Mucosa of rectum (tissue), 2 donors: ENCODE results near the gene AGFG2.
A peak's percentile ranks its signal among the peaks of the same experiment; 100 is the strongest.

Experiments used
- H3K27ac ChIP-seq, 2 donors: one replicate each; pipeline ENCODE4 v1.7.0; 2013; ENCODE audit warnings: inconsistent platforms in 2 of 2, low read depth in 2 of 2, low read length in 2 of 2
- H3K27me3 ChIP-seq, 2 donors: one replicate each; pipeline ENCODE4 v1.7.0; 2013; ENCODE audit warnings: low read length in 2 of 2; ENCODE audit not compliant: control insufficient read depth in 2 of 2, insufficient read depth in 2 of 2
- H3K36me3 ChIP-seq, 2 donors: one replicate each; pipeline ENCODE4 v1.7.0; 2013; ENCODE audit warnings: low read length in 2 of 2; ENCODE audit not compliant: control insufficient read depth in 2 of 2, insufficient read depth in 2 of 2
- H3K4me1 ChIP-seq, 2 donors: one replicate each; pipeline ENCODE4 v1.7.0; 2013; ENCODE audit warnings: low read length in 2 of 2, mild to moderate bottlenecking in 1 of 2; ENCODE audit not compliant: control insufficient read depth in 2 of 2, insufficient read depth in 2 of 2
- H3K4me3 ChIP-seq, 2 donors: one replicate each; pipeline ENCODE4 v1.7.0; 2013; ENCODE audit warnings: low read length in 2 of 2
- H3K9ac ChIP-seq, 2 donors: one replicate each; pipeline ENCODE4 v1.7.0; 2013; ENCODE audit warnings: low read length in 2 of 2, low read depth in 1 of 2, mild to moderate bottlenecking in 1 of 2
- H3K9me3 ChIP-seq, 2 donors: one replicate each; pipeline ENCODE4 v1.7.0; 2013; ENCODE audit warnings: low read length in 2 of 2; ENCODE audit not compliant: control insufficient read depth in 2 of 2
- donor health status: healthy.
- donor health status: Normal muscosa, but diverticular disease.

The AGFG2 gene

DNA sequence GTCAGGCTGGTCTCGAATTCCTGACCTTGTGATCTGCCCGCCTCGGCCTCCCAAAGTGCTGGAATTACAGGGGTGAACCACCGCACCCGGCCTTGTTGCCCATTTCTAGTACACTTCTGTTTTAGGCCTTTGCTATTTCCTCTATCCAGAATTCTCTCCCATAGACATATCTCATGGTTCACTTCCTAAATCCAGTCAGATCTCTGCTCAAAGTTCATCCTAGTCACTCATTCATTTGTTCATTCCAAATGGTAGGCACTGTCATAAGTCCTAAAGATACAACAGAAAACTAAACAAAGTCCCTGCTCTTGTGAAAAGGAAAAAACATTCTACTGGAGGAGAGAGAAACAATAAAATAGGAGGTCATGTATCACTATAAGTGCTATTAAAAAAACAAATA lies 71.0 kb downstream of the AGFG2 start:
- Histone ChIP-seq H3K27me3 (no peaks in the 10 kb centered on the region), H3K36me3 (no peaks in the 10 kb centered on the region), H3K27ac (no peak overlapping the region), H3K9ac (no peak overlapping the region), H3K4me1 (peaks cover 12 to 16% of the 10 kb centered on the region in 2 donors), H3K9me3 (no peaks in the 10 kb centered on the region), H3K4me3 (no peak overlapping the region)

DNA sequence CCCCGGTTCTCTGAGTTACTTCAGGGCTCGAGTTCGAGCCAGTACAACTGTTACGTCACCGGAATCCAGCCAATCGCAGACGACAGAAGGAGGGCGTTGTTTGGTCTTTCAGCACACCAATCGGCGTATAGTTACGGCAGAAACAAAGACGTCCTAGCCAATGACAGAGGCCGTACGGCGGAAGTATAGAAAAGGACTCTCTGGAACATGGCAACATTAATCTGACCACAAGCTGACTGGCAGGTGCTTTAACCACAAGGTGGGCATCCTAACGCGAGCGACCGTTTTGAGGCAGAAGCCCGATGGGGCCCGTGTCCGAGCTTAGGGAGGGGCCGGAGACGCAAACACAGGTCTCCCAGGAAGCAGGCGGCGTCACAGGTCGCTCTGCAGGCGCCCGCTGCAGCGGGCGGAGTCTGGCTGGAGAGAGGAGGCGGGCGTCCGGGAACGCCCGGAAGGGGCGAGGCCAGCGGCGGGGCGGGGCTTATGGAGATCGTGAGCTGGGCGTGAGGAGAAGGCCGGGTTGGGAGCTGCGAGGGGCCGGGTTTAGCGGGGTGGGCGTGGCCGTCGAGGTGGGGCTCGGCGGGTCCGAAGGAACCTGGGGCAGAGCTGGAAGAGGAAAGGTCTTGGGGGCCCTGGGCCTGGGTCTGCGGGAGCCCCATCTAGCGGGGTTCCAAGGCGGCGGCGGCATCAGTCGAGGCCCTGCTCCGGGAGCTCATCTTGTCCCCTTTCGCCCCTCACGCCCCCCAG lies 73.2 kb downstream of the AGFG2 start, which contains the start of gene MOSPD3:
TSS of gene MOSPD3 (plus strand) at position 558 of the 747 bp plus-strand sequence. CDS start 252 bp downstream, outside the sequence.
- Histone ChIP-seq H3K9ac (peak within 1 kb of the TSS; percentile 94 to 95), H3K36me3 (no peaks in the 10 kb centered on the region), H3K4me1 (peaks cover 8 to 9% of the 10 kb centered on the region in 2 donors), H3K27me3 (no peaks in the 10 kb centered on the region), H3K9me3 (no peaks in the 10 kb centered on the region), H3K27ac (peak within 1 kb of the TSS; percentile 94 to 95), H3K4me3 (peak within 1 kb of the TSS; percentile 90 to 91)

DNA sequence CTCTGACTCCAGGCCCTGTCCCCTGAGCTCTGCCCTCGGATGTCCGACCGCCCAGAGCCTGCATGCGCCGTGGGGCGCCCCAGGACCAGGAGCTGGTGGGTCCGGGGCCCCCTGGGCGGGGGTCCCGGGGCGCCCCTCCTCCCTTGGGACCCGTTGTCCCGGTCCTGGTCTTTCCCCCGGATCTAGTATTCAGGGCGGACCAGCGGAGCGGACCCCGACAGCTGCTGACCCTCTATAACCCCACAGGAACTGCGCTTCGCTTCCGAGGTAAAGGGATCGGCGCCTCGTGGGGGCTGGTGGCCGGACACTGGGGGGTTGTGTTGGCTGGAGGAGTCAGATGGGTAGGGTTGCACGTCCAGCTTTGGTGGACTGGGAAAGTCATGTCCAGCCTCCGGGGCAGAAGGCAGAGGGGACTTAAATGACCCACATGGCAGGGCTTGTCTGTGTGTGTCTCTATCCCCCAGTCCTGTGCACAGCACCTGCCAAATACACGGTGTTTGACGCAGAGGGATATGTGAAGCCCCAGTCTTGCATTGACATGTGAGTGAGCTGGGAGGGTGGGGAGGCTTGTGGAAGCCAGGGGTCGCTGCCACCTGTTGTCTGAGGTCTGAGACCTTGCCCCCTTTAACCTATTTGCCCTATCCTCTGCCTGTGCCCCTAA lies 73.9 kb downstream of the AGFG2 start:
- Histone ChIP-seq H3K9ac (peak overlapping the region; percentile 65 to 94), H3K9me3 (no peaks in the 10 kb centered on the region), H3K27me3 (no peaks in the 10 kb centered on the region), H3K27ac (peak overlapping the region; percentile 94 to 95), H3K36me3 (no peaks in the 10 kb centered on the region), H3K4me1 (peaks cover 8 to 9% of the 10 kb centered on the region in 2 donors), H3K4me3 (peak overlapping the region; percentile 90 to 91)

DNA sequence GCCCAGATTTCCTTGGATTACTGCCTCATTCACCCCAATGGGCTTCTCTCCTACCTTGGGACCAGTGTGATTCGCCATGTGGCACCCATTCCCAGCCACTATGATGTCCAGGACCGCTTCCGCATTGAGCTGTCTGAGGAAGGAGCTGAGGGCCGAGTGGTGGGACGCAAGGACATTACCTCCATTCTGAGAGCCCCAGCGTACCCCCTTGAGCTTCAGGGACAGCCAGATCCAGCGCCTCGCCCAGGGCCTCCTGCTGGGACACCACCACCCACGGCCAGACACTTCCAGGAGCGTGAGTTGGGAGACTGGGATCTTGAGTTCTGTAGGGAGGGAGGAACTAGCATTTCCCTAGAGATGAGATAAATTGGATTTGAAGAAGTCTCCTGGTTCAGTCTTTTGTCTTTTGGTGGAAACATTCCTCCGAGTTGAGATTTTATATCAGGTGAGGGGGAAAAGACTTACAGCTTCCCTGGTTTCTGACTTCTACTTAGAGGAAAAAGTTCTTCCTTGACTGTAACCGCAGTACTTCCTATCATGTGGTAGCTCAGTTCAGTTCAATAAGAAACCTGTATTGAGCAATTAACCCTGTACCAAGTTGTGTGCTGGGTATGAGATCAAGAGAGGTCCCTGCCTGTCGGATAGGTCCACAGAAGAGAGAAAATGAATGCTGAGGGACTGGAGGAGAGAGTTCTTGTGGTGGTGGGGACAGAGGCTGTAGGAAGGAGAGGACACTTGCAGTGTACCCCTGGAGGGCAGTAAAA lies 74.6 kb downstream of the AGFG2 start:
- peak overlapping the region in 1 of 2 donors; percentile 17 for H3K9ac ChIP-seq
- peak overlapping the region; percentile 90 to 91 for H3K4me3 ChIP-seq
- no peaks in the 10 kb centered on the region for H3K9me3 ChIP-seq

DNA sequence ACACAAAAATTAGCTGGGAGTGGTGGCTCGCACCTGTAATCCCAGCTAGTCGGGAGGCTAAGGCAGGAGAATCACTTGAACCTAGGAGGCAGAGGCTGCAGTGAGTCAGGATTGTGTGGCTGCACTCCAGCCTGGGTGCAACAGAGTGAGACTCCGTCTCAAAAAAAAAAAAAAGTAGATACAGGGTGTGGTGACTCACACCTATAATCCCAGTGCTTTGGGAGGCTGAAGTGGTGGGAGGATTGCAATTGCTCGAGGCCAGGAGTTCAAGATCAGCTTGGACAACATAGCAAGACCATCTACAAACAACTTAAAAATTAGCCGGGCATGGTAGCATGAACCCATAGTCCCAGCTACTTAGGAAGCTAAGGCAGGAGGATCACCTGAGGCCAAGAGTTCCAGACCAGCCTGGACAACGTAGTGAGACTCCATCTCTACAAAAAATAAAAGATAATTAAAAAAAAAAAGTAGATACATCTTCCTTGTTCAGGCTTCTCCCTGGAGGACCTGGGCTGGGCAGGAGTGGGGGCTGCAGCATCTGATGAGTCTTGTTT lies 75.4 kb downstream of the AGFG2 start:
- no peaks in the 10 kb centered on the region for H3K27me3 ChIP-seq
- H3K36me3 ChIP-seq: no peaks in the 10 kb centered on the region
- peaks cover 8 to 9% of the 10 kb centered on the region in 2 donors for H3K4me1 ChIP-seq
- H3K27ac ChIP-seq: no peak overlapping the region
- H3K4me3 ChIP-seq: no peak overlapping the region
- no peak overlapping the region for H3K9ac ChIP-seq
- no peaks in the 10 kb centered on the region for H3K9me3 ChIP-seq

More for the DNA sequence above, 74.6 kb downstream of the AGFG2 start:
- H3K4me1 ChIP-seq: peaks cover 8 to 9% of the 10 kb centered on the region in 2 donors
- no peaks in the 10 kb centered on the region for H3K27me3 ChIP-seq
- no peaks in the 10 kb centered on the region for H3K36me3 ChIP-seq
- no peak overlapping the region for H3K27ac ChIP-seq
